BE2C (cell line): ENCODE data around the gene LRRC10.

Source experiments
- DNase-seq: peaks from one replicate; pipeline ENCODE4 v3.0.0-alpha.2; 2020
- H3K27me3 ChIP-seq: fragments of 250-450 bp; sonication (Bioruptor Pico); 2 replicates; pipeline ENCODE4 v1.5.1; 2020; ENCODE audit warnings: mild to moderate bottlenecking
- H3K36me3 ChIP-seq: fragments of 250-450 bp; sonication (Bioruptor Pico); 2 replicates; pipeline ENCODE4 v1.5.1; 2020; ENCODE audit warnings: mild to moderate bottlenecking
- H3K4me1 ChIP-seq: fragments of 250-450 bp; sonication (Bioruptor Pico); 2 replicates; pipeline ENCODE4 v1.5.1; 2020
- H3K4me3 ChIP-seq: 2 replicates; pipeline ENCODE4 v1.5.1; 2011; ENCODE audit warnings: low read depth, low read length
- H3K9me3 ChIP-seq: fragments of 250-450 bp; sonication (Bioruptor Pico); 2 replicates; pipeline ENCODE4 v1.5.1; 2020
- TF ChIP-seq, protein P1 (sequence below): IDR thresholded peaks from 2 replicates; pipeline ENCODE4 v1.5.1; 2012; ENCODE audit warnings: mild to moderate bottlenecking, low read depth, low read length

LRRC10 gene

DNA sequence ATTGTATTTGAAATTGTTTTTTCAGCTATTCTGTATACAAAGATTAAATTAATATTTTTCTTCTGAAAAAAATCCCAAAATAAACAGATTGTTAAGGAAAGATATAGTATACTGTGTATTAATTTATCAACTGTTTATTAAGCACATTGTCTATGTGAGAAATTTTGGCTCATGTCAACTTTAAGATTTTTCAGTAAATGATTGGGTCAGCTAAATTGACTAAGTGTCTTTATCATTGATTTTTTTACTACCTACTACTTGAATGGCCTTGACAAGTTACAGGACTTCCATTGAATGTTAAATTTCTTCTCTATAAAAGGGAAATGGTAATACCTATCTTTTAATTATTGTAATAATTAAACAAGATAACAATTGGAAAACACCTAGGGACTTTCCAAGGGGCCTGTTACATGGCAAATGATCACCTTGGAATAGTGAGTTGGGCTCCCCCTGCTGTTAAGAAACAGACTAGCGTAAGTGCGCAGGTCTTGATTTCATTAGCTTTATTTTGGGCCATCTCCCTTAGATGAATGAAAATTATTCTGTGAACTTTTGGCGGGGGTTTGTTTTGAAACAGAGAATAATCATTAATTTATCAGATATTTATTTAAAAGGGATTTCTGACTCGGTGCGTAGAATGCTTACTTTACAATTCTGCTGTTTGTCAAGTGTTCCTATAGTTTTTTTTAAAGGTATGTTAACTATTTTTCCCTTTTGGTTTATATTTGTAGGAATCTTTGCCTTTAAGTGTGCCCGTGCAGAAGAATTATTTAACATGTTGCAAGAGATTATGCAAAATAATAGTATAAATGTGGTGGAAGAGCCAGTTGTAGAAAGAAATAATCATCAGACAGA lies 39.9 kb downstream of the LRRC10 start:
- no peaks in the 10 kb centered on the region for H3K27me3 ChIP-seq
- DNase-seq, result peak; percentile 63
- peaks cover 36% of the 10 kb centered on the region for H3K36me3 ChIP-seq
- peaks cover 3% of the 10 kb centered on the region; the same call in 1 of the 2 replicates for H3K4me1 ChIP-seq
- H3K9me3 ChIP-seq, result no peaks in the 10 kb centered on the region
- TF ChIP-seq, protein P1, sequence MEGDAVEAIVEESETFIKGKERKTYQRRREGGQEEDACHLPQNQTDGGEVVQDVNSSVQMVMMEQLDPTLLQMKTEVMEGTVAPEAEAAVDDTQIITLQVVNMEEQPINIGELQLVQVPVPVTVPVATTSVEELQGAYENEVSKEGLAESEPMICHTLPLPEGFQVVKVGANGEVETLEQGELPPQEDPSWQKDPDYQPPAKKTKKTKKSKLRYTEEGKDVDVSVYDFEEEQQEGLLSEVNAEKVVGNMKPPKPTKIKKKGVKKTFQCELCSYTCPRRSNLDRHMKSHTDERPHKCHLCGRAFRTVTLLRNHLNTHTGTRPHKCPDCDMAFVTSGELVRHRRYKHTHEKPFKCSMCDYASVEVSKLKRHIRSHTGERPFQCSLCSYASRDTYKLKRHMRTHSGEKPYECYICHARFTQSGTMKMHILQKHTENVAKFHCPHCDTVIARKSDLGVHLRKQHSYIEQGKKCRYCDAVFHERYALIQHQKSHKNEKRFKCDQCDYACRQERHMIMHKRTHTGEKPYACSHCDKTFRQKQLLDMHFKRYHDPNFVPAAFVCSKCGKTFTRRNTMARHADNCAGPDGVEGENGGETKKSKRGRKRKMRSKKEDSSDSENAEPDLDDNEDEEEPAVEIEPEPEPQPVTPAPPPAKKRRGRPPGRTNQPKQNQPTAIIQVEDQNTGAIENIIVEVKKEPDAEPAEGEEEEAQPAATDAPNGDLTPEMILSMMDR, result peak; percentile 88
- H3K4me3 ChIP-seq, result no peak overlapping the region

DNA sequence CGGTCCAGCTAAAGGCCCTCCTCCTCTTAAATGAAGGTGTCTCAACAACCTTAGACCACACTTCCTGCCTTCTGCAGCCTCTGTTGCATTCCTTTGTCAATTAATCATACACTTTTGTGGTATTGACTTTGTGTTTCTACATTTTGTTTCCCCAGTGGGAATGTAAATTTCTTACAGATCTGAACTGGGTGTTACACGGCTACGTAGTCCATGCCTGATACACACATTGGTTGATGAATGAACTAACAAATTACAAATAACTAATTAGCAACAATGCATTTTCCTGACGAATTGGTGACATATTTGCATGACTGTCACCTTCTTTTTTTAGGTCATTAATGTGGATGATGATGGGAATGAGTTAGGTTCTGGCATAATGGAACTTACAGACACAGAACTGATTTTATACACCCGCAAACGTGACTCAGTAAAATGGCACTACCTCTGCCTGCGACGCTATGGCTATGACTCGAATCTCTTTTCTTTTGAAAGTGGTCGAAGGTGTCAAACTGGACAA lies 40.6 kb downstream of the LRRC10 start:
- Histone ChIP-seq H3K27me3 (no peaks in the 10 kb centered on the region), H3K4me1 (peaks cover 3% of the 10 kb centered on the region; the same call in 1 of the 2 replicates), H3K36me3 (peaks cover 33% of the 10 kb centered on the region), H3K9me3 (no peaks in the 10 kb centered on the region), H3K4me3 (no peak overlapping the region)
- TF ChIP-seq, protein P1, result no peak
- DNase-seq, result no peak

DNA sequence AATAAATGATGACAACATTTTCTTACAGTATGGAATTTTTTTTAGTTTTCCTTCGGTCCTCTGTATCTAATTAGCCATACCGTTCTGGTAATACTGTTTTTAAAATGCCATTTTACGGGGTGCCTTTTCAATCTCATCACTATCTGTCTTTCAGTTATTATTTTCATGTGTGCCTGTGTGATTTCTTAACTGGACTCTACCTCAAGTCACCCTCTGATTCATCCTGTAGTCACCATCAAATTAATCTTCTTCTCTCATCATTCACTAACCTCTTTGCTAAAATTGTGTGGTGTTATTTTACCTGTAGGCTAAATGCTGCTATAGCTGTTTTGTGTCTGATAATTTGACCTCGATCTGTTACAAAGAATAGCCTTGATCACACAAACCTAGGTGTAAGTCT lies 41.5 kb downstream of the LRRC10 start:
- Histone ChIP-seq H3K36me3 (peaks cover 28% of the 10 kb centered on the region), H3K9me3 (no peaks in the 10 kb centered on the region), H3K4me3 (no peak overlapping the region), H3K27me3 (no peaks in the 10 kb centered on the region), H3K4me1 (peaks cover 3% of the 10 kb centered on the region; the same call in 1 of the 2 replicates)
- TF ChIP-seq, protein P1, result no peak
- no peak for DNase-seq

DNA sequence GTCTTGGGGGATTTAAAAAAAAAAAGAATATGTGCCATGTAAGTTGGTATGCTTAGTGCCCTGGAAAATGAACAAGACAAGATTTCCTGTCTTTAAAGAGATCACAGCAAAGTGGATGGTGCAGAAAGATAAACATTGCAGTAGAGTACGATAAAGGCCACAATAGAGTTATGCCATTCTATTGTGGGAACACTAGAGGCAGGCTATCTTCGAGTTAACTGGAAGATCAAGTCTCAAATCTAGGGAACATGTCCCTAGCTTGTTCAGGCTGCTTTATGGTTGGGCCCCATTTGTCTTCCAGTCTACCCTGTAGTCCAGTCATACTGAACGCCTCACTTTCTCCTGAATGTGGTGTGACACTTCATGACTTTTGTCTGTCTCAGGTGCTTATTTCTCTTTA lies 44.1 kb downstream of the LRRC10 start:
- DNase-seq, result no peak
- Histone ChIP-seq H3K4me3 (no peak overlapping the region), H3K4me1 (peaks cover 3% of the 10 kb centered on the region; the same call in 1 of the 2 replicates), H3K27me3 (no peaks in the 10 kb centered on the region), H3K9me3 (no peaks in the 10 kb centered on the region), H3K36me3 (peaks cover 17% of the 10 kb centered on the region)
- TF ChIP-seq, protein P1, result peak; percentile 27; the same call in 1 of the 2 replicates

DNA sequence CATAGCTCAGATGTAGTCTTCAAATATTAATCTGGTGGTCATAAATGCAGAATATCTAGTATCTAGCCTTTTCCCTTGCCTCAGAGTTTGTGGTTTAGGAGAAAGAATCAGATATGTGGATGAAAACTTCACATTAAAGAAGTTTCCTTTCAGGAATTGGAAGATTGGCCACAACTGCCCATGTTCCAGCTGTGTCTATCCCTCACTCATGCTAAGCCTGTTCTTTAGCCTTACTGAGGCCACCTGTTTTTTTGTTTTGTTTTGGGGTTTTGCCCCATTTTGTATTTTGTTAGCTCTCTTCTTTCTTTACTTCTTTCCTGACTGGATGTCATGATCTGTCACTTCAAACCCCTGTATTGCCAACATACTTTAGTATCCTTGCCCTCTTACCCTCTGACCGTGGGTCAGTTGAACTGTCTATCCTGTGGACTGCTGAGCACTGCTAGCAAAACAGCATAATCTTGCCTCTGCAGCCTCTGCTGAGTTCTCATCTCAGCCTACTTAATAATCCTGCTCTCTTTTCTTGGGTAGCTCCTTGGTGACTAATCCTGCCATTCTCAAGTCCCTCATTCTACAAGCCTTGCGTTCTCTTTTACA lies 47.4 kb downstream of the LRRC10 start:
- TF ChIP-seq, protein P1, result no peak
- Histone ChIP-seq H3K4me3 (no peak overlapping the region), H3K4me1 (no peaks in the 10 kb centered on the region), H3K27me3 (no peaks in the 10 kb centered on the region), H3K9me3 (no peaks in the 10 kb centered on the region), H3K36me3 (peaks cover 12% of the 10 kb centered on the region)
- DNase-seq, result no peak
